ENCODE results near the gene ZNF12.

DNA sequence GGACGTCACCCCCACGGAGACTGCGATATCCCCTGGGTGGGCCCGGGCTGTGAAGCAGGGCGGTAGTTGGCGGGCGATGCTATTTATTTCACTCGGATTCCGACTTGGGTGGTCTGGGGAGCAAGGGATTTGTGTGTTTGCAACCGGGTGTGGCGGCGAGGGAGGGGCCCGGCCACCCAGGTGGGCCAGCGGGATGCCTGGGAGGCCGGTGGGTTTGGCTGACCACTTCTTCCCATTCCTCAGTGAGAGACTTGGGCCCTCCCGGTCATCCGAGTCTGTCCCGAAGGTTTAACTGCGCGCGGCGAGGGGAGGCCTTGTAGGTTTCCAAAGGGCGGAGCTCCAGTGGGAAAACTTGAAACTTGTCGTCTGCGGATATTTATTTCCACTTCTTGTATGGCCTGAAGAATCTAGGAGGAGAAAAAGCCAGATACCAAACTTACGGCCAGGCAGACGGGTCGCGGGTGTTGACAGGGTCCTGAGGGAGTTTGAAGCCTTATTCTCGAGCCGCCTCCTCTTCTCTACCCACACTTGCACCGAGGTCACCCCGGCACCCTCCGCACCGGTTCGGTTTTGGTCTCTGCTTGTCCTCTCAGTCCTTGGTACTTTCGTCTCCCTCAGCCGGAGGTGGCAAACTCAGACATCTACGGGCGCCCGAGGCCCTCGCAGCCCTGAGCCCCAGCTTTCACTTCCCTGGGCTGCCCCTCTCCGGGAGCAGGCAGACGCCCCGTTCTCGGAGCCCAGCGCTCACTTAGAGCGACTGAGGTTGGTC, 51.7 kb downstream of the ZNF12 start:
- TF ChIP-seq, protein P1, sequence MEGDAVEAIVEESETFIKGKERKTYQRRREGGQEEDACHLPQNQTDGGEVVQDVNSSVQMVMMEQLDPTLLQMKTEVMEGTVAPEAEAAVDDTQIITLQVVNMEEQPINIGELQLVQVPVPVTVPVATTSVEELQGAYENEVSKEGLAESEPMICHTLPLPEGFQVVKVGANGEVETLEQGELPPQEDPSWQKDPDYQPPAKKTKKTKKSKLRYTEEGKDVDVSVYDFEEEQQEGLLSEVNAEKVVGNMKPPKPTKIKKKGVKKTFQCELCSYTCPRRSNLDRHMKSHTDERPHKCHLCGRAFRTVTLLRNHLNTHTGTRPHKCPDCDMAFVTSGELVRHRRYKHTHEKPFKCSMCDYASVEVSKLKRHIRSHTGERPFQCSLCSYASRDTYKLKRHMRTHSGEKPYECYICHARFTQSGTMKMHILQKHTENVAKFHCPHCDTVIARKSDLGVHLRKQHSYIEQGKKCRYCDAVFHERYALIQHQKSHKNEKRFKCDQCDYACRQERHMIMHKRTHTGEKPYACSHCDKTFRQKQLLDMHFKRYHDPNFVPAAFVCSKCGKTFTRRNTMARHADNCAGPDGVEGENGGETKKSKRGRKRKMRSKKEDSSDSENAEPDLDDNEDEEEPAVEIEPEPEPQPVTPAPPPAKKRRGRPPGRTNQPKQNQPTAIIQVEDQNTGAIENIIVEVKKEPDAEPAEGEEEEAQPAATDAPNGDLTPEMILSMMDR (IDR thresholded peaks at IDR 0.05) = no peak
- TF ChIP-seq ZFX (IDR thresholded peaks at IDR 0.05; ENCODE audit: borderline replicate concordance) = no peak
